ENCODE data around the gene SOWAHA. TPM values are rescaled to one million over a fixed set of nuclear protein-coding genes. Genes with fewer than 3 reads are reported as not detected.

The SOWAHA gene
- total RNA-seq, 1 donor from 2014 or later = not detected

DNA sequence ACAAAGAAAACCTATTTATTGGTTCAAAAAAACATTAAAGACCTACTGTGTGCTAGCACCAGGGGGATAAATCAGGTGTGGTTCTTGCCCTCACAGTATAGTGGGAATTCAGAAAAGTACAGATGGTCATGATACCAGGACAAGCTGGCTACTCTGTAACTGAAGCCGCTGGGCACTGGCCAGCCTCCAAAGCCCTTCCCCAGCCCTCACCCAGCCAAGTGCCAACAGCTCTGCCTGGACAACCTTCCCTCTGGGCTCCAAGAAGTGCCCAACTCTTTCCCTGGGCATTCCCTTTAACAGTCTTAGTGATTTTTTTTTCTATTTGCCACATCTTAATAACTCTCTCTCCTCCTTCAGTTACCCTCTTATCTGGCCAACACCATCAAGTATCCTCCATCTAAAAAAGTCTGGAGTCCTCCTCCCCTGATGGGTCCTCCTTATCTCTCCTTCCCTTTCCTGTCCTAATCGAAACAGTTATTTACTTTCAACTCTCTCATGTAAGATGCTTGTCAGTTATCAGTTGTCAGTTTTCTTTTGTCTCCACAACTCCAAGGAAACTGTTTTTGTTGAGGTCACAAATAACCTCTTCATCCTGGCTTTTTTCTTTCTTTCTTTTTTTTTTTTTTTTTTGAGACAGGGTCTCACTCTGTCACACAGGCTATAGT lies 22.8 kb upstream of the SOWAHA start:
- TF ChIP-seq, protein P1, sequence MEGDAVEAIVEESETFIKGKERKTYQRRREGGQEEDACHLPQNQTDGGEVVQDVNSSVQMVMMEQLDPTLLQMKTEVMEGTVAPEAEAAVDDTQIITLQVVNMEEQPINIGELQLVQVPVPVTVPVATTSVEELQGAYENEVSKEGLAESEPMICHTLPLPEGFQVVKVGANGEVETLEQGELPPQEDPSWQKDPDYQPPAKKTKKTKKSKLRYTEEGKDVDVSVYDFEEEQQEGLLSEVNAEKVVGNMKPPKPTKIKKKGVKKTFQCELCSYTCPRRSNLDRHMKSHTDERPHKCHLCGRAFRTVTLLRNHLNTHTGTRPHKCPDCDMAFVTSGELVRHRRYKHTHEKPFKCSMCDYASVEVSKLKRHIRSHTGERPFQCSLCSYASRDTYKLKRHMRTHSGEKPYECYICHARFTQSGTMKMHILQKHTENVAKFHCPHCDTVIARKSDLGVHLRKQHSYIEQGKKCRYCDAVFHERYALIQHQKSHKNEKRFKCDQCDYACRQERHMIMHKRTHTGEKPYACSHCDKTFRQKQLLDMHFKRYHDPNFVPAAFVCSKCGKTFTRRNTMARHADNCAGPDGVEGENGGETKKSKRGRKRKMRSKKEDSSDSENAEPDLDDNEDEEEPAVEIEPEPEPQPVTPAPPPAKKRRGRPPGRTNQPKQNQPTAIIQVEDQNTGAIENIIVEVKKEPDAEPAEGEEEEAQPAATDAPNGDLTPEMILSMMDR (IDR thresholded peaks at IDR 0.05) = no peak
- Histone ChIP-seq H3K4me3 (no peak overlapping the region), H3K27ac (no peak overlapping the region), H3K9me3 (no peaks in the 10 kb centered on the region), H3K27me3 (no peaks in the 10 kb centered on the region), H3K36me3 (no peaks in the 10 kb centered on the region), H3K4me1 (peaks cover 0 to 14% of the 10 kb centered on the region in 2 donors)
- no peak for DNase-seq (ENCODE audit: low spot score in 2 of 2)
- intact Hi-C loops (cut with DNase I) = no loop called here

DNA sequence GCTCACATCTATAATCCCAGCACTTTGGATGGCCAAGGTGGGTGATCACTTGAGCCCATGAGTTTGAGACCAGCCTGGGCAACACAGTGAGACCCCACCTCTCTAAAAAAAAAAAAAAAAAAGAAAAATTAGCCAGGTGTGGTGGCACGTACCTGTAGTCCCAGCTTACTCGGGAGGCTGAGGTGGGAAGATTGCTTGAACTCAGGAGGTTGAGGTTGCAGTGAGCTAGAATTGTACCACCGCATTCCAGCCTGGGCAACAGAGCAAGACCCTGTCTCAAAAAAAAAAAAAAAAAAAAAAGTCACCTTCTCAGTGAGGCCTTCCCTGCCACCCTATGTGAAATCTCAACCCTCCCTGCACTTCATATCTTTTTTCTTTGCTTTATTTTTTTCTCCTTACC lies 22.1 kb upstream of the SOWAHA start:
- H3K27ac ChIP-seq = no peak overlapping the region
- H3K9me3 ChIP-seq = no peaks in the 10 kb centered on the region
- intact Hi-C loops (cut with DNase I) = no loop called here
- H3K4me3 ChIP-seq = no peak overlapping the region
- H3K27me3 ChIP-seq = no peaks in the 10 kb centered on the region
- TF ChIP-seq, protein P1 (IDR thresholded peaks at IDR 0.05) = no peak
- no peak for DNase-seq (ENCODE audit: low spot score in 2 of 2)
- H3K36me3 ChIP-seq = no peaks in the 10 kb centered on the region
- peaks cover 0 to 8% of the 10 kb centered on the region in 2 donors for H3K4me1 ChIP-seq

DNA sequence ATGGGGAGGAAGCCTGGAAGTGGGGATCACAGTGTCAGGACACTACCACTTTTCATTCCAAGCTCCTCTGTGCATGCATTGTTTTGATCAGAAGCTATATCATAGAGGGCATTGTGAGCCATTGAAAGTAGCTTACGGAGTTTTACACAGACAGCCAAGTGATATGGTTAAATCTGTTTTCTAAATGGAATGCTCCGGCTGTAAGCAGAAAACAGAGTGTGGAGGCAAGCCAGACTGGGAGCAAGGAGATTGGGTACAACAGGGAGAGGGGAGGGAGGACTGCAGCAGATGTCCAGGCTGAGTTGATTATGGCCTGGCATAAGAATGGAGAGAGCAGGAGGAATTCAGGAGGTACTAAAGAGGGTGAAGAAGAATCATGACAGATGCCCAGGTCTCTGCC lies 15.5 kb upstream of the SOWAHA start:
- no peak for DNase-seq (ENCODE audit: low spot score in 2 of 2)
- Histone ChIP-seq H3K4me3 (no peak overlapping the region), H3K9me3 (no peaks in the 10 kb centered on the region), H3K36me3 (no peaks in the 10 kb centered on the region), H3K27me3 (no peaks in the 10 kb centered on the region), H3K27ac (no peak overlapping the region), H3K4me1 (no peaks in the 10 kb centered on the region)
- TF ChIP-seq, protein P1 (IDR thresholded peaks at IDR 0.05) = no peak
- intact Hi-C loops (cut with DNase I) = no loop called here

DNA sequence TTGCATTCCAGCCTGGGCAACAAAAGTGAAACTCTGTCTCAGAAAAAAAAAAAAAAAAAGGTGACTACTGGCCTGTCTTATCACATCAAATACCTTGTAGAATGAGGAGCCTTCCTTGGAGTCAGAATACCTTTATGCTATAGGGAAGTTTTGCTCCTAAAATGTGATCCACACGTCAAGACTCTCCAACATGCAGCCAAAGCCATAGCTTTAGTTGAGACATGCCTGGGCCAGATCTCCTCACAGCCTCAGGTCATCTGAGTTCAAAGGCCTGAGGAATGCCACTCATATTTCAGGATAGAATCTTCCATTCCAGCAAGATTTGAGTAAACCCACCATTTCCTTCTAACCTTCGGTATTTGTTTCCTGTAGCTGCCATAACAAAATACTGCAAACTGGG lies 13.7 kb upstream of the SOWAHA start:
- H3K27ac ChIP-seq = no peak overlapping the region
- TF ChIP-seq, protein P1 (IDR thresholded peaks at IDR 0.05) = no peak
- no peaks in the 10 kb centered on the region for H3K9me3 ChIP-seq
- H3K27me3 ChIP-seq = no peaks in the 10 kb centered on the region
- no peaks in the 10 kb centered on the region for H3K4me1 ChIP-seq
- no peaks in the 10 kb centered on the region for H3K36me3 ChIP-seq
- no peak overlapping the region for H3K4me3 ChIP-seq
- intact Hi-C loops (cut with DNase I) = no loop called here
- DNase-seq (ENCODE audit: low spot score in 2 of 2) = no peak

DNA sequence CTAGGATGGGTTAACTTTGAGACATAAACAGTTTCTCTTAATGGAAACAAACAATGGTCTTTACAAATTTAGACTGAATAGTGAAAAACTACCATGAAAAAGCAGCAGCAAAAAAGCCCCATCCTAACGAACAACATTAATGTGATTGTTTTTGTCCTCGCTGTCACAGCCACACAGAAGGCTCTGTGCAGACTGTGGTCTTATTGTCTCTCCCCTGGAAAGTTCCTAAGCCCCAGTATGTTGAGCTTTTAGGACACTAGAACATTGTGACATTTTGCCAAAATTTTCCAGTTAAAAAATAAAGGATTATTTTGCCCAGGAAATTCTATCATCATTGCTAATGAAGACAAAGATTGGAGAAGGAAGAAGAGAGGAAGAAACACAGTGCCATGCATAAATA lies 12.6 kb upstream of the SOWAHA start:
- TF ChIP-seq, protein P1 (IDR thresholded peaks at IDR 0.05) = no peak
- Histone ChIP-seq H3K36me3 (no peaks in the 10 kb centered on the region), H3K4me1 (no peaks in the 10 kb centered on the region), H3K27ac (no peak overlapping the region), H3K27me3 (no peaks in the 10 kb centered on the region), H3K4me3 (no peak overlapping the region), H3K9me3 (no peaks in the 10 kb centered on the region)
- intact Hi-C loops (cut with DNase I) = no loop called here
- no peak for DNase-seq (ENCODE audit: low spot score in 2 of 2)

Data from ascending aorta (tissue), 2 donors.